Fibroblast of the aortic adventitia (primary cell): ENCODE data around the gene ZNFX1. TPM values are rescaled to one million over a fixed set of nuclear protein-coding genes. Genes with fewer than 3 reads are reported as not detected.

Experiments used
- DNase-seq: peaks from one replicate; pipeline ENCODE4 v3.0.0-alpha.2; 2010; ENCODE audit warnings: low read depth
- H3K4me3 ChIP-seq: 2 replicates; pipeline ENCODE4 v1.5.1; 2011; ENCODE audit warnings: low read depth, mild to moderate bottlenecking, control low read depth, low read length, moderate library complexity
- total RNA-seq: library from RNA; depleted of rRNA; stranded (reverse); fragments of >200 nt; gene quantifications from 2 replicates; pipeline ENCODE4 v1.2.3, GENCODE V29; 2012; ENCODE audit warnings: low replicate concordance
- TF ChIP-seq, protein P1 (sequence below): IDR thresholded peaks from 2 replicates; pipeline ENCODE4 v1.5.1; 2011; ENCODE audit warnings: mild to moderate bottlenecking, low read length, control low read depth, inconsistent platforms; ENCODE audit not compliant: insufficient read depth

The ZNFX1 gene
- total RNA-seq, 1 donor, result 54.5 TPM

- TF ChIP-seq, protein P1, sequence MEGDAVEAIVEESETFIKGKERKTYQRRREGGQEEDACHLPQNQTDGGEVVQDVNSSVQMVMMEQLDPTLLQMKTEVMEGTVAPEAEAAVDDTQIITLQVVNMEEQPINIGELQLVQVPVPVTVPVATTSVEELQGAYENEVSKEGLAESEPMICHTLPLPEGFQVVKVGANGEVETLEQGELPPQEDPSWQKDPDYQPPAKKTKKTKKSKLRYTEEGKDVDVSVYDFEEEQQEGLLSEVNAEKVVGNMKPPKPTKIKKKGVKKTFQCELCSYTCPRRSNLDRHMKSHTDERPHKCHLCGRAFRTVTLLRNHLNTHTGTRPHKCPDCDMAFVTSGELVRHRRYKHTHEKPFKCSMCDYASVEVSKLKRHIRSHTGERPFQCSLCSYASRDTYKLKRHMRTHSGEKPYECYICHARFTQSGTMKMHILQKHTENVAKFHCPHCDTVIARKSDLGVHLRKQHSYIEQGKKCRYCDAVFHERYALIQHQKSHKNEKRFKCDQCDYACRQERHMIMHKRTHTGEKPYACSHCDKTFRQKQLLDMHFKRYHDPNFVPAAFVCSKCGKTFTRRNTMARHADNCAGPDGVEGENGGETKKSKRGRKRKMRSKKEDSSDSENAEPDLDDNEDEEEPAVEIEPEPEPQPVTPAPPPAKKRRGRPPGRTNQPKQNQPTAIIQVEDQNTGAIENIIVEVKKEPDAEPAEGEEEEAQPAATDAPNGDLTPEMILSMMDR, result no peak
- peak overlapping the region; percentile 29 for H3K4me3 ChIP-seq
- no peak for DNase-seq
Observed at GRCh38 chr20:49282584-49283171, 4.8 kb upstream of the ZNFX1 start.

DNA sequence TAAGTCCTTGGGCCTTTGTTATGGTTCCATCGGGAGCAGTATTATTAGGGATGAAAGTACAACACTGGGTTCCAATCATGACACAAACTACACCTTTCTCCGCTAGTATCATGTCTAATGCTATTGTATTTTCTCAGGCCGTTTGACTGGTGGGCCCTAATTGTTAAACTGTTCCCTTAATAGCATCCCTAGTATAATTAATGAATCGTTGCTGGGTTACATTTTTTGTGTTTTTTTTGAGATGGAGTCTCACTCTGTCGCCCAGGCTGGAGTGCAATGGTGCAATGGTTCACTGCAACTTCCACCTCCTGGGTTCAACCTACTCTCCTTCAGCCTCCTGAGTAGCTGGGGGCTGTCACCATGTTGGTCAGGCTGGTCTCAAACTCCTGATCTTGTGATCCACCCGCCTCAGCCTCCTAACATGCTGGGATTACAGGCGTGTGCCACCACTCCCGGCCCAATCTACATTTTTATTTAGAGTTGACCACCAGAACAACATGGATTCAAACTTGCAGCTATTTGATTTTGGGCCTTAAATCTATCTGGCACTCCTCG lies 4.1 kb upstream of the ZNFX1 start:
- TF ChIP-seq, protein P1, result no peak
- H3K4me3 ChIP-seq, result peak overlapping the region; percentile 29
- no peak for DNase-seq

GRCh38 chr20:49281059-49281912 lies 3.4 kb upstream of the ZNFX1 start:
- no peak for DNase-seq
- H3K4me3 ChIP-seq, result peak overlapping the region; percentile 98

DNA sequence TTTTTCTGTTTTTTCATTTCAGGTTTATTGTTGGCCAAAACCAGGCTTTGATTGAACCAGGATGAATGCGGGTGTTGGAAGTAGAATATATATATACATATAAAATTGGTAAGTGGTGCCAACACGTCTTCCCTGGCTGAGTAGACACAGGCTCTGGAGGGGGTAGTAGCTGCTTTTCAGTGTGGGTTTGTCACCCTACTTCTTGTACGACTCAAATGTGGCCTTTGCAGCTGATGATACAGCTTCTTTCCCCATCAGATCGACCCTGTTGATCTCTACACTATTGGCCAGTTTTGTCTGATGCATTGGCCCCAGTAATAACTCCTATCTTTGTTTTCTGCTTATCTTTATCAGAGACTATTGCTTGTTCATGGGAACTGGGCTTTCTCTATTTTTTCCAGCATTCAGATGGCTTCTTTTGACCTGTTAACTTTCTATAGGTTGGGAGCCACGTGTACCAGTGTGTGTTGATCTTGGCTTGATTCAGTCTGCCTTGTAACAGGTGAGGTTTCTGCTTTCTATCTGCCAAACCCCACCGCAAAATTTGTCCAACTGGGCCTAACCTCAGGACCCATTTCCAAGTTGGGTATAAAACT lies 2.7 kb upstream of the ZNFX1 start:
- H3K4me3 ChIP-seq, result peak overlapping the region; percentile 98
- TF ChIP-seq, protein P1, result no peak
- no peak for DNase-seq

More at GRCh38 chr20:49281059-49281912, 3.4 kb upstream of the ZNFX1 start:
- TF ChIP-seq, protein P1, result no peak

DNA sequence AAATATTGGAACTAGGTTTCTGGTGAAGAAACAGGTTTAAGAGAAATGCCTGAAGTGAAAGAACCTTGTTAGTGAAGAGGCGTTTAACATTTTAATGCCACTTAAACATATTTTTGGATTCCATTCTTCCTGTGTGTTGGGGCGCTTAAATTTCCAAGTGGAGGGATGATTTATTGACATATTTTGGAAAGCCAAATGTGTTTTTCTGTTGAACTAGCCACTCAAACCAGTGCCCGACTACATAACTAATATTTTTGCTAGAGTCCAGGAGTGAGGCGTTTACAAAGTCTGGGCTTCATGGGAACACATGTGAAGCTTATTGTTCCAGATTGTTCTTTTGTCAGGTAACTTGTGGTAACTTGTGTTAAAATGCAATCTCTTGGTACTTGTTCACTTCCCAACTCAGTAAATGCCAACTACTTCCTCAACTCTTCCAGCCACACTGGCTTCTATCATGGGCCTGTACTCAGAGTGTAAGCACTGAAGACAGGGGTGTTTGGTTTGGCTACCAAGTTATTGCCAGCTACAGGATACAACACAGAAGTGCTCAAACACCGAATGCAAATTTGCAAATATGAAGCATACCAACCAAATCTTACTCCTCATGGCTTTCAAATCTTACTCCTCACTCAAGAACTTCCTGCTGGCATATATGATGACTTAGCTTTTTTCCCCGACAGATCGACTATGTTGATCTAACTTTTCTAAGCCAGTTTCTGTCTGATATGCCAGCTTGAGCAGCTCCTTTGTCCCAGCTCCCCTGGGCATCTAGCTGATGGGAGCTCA lies 2.0 kb upstream of the ZNFX1 start:
- peak overlapping the region; percentile 98 for H3K4me3 ChIP-seq
- no peak for DNase-seq
- TF ChIP-seq, protein P1, result no peak

- no peak for DNase-seq
- TF ChIP-seq, protein P1, result no peak
- H3K4me3 ChIP-seq, result peak overlapping the region; percentile 98
Observed at GRCh38 chr20:49278818-49279676, 1.2 kb upstream of the ZNFX1 start.
